GM19463 (cell line): Measurements from ENCODE around the gene TMEM242.
"Not testable (repeated sequence)": the region's sequence is repeated elsewhere in the genome, so short reads cannot be mapped to it uniquely, and the experiment has no call there.

Experiments used
- ATAC-seq: cut with Tn5 transposase; IDR thresholded peaks from one replicate; pipeline ENCODE4 v1.9.1; 2021; ENCODE audit warnings: mild to moderate bottlenecking, moderate library complexity; ENCODE audit not compliant: unreplicated experiment

The TMEM242 gene

DNA sequence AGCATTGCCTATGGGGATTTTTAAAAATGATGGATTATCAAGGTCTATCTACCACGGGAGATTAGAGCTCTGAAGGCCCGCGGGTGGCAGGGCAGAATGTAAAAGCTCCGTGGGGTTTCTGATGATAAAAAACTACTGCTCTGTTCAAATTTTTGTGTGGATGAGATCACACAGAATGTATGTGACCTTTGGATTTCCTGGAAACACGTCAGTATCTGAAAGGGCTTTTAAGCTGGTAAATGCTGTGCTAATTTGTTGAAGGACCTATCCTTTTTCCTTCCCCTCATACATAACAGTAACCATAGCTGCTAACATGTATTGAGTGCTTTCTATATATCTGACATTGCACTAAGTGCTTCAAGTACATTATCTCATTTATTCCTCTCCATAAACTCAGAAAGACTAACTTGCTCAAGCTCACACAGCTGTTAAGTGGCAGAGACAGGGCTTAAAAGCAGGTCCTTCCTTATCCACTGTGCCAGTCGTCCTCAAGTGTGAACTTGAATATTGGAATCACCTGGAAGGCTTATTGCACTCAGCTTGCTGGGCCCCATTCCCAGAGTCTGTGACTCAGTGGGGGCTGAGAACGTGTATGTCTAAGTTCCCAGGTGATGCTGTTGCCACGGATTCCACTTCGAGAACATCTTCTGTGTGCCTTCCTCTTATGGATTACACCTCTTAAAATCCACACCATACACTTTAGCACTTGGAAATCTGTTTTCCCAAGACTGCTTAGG lies 1.9 kb upstream of the TMEM242 start:
- no peak for ATAC-seq

DNA sequence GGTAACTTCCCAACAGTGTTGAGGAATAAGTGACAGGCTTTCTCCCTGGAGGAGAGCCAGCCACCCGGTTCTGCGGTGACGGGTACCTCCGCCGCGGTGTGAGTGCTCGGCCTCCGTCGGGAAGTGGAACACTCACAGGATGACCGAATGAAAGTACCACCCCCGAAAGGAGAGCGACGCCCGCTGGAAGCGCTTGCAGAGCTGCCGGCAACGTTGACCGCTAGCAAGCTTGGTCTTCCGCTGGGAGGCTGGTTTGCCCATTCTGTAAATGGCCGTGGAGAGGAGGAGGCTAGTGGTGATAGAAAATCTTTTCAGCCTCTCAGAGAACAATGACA lies 614 bp upstream of the TMEM242 start:
- peak; percentile 33 for ATAC-seq

DNA sequence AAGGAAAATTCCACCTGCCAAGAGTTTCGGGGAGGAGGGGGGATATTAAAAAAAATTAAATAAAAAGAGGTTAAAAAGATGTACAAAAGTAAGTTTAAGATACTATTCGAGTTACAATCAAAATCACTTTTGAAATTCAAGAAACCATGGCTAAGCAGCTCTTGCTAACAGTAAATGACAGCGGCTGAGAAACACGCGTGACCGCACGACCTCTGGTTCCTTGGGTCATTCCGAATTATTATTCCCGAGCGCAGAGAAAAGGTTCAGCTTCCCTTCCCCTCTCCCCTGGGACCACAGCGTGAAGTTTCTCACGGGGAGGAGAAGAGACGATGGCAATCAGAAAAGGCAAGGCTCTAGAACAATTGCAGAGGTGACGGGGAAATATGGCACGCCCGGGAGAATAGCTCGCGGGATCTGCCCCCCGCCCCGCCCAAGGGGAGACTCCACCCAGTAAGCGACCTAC lies 496 bp downstream of the TMEM242 start:
- ATAC-seq: peak; percentile 76

DNA sequence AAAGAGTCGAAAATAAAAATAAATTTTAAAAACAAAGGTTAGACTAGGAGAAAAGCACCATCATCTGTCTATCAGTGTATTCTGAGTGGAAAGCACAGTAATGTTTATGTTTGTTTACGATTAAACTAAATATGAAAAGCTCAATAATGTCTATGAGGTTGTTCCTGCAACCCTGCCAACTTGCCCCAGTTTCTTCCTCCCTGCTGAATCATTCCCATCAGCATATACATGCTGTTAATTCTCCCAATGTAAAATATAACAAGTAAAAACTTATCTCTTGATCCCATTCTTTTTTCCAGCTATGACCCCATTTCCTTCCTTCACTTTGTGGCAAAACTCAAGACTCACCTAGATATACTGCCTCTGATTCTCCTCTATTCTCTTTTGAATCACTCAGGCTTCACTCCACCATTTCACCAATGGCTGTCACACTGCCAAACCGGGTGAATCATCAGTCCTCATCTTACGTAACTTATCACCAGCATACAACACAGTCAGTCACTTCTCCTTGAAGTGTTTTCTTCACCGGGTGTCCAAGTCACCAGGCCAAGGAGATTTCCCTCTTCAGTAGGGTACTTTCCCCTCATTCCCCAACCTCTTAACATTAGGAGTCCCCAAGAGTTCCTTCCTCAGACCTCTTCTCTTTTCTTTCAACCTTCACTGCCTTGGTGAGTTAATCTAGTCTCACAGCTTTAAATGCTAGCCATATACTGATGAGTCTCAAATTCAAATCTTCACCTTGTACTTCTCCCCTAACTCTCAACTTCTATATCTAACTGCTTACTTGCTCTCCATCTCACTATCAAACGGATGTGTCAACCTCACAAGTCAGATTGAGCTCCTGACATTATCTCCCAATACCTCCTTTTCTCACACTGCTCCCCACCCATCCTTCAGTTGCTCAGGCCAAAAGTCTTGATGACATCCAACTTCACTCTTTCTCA lies 6.2 kb downstream of the TMEM242 start:
- ATAC-seq: no peak

DNA sequence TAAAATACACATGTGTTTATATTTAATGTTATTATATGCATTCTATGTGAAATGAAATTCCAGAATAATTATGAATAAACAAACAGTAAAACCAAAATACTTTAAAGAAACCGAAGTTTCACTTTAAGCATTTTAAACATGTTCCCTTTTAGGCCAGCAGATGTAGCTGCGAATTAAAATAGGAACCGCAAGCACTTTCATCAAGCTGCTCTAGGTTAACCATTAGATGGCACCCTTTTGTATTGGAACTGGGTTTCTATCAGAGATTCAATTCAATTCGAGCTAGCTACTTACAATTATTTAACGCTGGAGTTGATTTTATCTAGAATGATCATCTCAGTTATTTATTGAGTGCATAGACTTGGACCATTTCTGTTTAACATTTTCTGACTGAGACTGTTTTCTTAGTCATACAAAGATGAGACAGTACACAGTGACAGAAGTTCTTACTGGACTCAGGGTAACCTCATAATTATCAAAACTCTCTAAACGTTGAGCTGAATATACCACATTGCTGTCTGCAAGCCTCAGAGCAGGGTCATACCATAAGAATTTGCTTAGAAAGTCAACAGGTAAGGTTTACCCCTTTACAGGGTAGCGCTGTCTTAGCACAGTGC lies 8.5 kb downstream of the TMEM242 start:
- ATAC-seq: peak; percentile 77

DNA sequence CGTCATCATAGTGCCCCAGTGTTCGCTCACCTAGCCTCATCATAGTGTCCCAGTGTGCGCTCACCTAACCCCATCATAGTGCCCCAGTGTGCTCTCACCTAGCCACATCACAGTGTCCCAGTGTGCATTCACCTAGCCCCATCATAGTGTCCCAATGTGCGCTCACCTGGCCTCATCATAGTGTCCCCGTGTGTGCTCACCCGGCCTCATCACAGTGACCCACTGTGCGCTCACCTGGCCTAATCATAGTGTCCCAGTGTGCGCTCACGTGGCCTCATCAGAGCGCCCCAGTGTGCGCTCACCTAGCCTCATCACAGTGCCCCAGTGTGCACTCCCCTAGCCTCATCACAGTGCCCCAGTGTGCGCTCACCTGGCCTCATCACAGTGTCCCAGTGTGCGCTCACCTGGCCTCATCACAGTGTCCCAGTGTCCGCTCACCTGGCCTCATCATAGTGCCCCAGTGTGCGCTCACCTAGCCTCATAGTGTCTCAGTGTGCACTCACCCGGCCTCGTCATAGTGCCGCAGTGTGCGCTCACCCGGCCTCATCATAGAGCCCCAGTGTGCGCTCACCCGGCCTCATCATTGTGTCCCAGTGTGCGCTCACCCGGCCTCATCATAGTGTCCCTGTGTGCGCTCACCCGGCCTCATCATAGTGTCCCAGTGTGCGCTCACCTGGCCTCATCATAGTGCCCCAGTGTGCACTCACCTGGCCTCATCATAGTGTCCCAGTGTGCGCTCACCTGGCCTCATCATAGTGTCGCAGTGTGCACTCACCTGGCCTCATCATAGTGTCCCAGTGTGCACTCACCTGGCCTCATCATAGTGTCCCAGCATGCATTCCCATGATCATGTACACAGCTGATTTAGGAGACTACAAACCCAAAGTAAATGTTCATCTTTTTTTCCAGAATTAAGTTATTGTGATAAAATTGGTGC lies 9.5 kb downstream of the TMEM242 start:
- no peak for ATAC-seq

DNA sequence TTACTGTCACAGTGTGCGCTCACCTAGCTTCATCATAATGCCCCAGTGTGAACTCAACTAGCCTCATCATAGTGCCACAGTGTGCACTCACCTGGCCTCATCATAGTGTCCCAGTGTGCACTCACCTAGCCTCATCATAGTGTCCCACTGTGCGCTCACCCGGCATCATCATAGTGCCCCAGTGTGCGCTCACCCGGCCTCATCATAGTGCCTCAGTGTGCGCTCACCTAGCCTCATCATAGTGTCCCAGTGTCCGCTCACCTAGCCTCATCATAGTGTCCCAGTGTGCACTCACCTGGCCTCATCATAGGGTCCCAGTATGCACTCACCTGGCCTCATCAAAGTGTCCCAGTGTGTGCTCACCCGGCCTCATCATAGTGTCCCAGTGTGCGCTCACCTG lies 10.6 kb downstream of the TMEM242 start:
- no peak for ATAC-seq

DNA sequence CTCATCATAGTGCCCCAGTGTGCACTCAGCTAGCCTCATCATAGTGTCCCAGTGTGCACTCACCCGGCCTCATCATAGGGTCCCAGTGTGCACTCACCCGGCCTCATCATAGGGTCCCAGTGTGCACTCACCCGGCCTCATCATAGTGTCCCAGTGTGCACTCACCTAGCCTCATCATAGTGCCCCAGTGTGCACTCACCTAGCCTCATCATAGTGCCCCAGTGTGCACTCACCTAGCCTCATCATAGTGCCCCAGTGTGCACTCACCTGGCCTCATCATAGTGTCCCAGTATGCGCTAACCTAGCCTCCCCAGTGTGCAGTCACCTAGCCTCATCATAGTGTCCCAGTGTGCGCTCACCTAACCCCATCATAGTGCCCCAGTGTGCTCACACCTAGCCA lies 12.6 kb downstream of the TMEM242 start:
- not testable (repeated sequence) for ATAC-seq

DNA sequence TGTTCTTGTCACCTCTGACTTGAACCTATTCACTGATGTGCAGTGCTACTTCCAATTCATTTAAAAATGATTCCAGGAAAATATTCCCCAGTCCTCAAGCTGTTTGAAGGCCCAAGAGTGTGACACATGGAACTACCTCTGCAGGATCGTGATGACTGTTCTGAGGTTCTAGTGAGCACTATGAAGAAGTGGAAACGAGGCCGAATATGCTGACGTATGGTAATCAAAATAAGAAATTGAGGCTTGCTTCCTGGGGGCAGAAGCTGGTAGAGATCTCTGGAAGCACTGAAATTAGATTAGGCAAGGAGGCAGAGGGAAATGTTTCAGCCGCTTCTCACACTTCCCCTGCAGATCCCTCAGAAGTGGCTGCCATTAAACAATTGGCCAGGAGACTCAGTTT lies 15.7 kb downstream of the TMEM242 start:
- no peak for ATAC-seq

DNA sequence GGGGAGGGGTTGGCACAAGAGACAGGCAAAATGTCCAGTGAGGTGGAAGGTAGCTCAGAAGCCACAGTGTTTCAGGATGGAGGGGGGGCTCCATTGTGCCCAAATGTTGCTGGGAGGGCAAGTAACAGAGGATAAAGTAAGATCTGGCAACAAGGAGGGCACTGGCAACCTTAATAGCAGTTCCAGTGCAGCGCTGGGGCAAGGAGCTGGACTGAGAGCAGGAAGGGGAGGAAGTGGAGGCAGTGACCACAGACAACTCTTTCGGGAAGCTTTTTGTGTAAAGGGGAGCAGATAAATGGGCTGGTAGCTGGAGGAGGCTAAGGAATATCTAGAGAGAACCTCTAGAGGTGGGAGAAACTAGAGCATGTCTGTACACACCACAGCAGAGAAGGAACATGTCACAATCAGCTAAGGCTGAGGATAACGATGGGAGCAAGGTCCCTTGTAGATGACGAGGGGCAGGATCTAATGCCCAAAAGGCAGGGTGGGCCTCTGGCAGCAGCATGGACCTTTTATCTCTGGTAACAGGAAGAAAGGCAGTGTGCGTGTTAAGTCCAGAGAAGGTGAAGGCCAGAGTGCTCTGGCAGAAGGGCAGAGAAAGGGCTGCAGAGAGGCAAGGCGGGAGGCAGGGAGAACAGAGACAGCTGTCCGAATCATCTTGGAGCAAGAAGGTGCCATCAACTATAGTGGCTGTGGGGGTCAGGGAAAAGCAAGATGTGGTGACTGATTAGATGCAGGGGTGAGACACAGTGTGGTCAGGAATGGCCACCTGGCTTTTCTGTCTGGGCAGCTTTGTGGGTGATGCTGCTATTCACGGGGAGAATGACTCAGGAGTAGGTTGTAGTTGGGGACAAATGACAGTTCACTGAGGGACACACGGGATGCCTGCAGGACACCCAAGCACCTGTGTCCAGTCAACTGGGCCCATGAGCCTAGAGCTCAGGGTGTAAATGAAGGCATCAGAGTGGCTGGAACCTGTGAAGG lies 17.4 kb downstream of the TMEM242 start:
- ATAC-seq: no peak

DNA sequence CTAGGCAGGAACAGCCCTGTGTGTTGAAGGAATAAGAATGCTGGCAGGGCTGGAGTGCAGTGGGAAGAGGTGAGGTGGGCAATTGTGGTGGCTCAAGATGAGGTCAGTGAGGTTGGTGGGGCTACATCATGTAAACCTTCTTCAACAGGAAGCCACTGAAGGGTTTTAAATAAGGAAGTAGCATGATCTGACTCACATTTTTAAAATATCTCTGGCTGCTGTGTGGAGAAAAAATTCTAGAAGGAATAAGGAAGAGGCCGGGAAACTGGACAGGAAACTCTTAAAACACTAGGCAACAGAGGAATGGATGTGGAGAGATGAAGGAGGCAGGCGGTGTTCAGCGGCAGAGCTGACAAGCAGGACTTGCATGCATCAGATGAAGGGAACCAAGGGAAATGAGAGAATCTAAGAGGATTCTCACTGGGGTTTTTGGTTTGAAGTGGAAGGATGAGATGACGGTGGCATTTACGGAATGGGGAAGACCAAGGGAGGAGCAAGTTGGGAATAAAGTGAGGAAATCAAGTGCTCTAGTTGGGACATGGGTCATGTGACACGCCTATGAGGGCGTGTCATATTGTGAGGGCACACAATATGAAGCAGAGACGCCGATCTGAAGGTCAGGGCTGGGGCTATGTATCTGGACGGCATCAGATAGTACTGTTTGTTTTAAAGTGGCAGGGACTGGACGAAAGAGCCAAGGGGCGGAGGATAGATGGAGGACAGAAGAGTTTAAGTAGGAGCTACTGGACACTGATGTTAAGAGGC lies 18.2 kb downstream of the TMEM242 start:
- ATAC-seq: no peak

DNA sequence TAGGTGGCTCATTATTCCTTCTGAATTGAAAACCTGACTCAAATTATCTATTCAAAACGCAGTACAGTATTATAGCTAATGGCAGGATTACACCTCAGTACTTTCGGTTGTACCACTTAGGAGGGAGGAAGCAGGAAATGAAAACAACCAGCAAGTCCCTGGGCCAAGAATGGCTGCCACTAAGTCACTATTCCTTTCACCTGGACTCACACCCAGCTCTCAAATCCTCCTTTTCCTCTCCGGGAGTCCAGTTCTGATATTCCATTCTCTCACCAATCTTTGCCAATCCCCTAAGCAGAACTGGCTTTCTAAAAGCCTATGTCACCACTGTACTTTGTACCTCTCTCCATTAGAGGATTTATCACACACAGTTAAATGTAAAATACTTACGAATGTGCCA lies 20.6 kb downstream of the TMEM242 start:
- peak; percentile 73 for ATAC-seq

DNA sequence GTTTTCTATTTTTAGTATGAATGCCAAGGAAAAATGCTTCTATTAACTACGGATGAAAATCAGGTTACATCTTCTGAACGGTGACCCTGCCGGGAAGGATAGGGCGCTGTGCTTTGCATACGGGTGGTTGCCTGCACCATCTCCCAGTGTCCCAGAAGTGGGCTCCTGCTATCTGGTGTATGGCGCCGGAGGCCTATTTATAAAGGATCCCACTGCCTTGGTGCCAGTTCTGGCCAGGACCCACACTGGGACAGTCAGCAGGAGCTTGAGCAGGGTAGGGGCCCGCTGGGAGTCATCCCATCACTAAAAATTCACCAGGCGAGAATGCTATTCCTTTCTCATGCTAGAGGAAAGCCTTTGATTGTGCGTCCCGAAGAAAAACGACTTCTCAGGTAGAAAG lies 22.9 kb downstream of the TMEM242 start:
- ATAC-seq: no peak

DNA sequence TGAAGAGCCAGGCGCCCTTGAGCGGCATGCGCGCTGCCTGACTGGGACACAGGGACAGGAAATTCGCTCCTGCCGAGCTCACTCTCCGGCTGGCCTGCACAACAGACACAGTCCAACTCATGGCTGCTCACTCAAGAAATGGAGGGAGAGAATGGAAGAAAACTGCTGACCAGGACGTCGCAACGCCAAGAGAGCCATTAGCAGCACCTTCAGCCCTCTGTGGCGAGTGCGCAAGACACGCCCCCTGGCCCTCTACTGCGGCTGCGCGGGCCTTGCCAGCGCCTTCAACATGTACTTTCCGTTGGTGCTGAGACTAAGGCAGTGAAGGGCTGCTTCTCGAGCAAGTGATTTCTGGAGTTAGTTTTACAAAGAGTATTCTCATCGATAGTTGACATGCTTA lies 23.3 kb downstream of the TMEM242 start:
- ATAC-seq: no peak

DNA sequence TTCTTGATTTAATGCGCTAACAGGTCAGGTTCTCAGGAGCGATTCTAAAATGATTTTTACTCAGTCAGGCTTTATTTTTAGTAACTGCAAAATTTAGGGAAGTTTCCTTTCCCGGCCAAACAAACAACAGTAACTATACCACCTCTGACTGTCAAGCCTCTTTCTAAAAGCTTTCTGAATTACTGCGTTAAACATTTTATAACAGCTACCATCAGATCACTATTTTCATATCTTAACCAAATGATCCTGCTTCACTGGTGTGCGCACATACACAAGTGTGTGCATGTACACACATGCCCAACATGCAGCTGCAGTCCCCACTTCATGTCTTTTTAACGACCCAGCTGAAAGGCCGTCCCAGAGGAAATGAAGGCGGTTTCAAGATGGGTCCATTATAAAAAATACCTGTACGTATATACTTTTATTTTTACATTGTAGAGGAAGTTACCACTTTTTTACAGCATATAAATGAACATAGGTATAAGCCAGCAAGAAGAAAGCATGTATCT lies 25.0 kb downstream of the TMEM242 start:
- ATAC-seq: no peak

DNA sequence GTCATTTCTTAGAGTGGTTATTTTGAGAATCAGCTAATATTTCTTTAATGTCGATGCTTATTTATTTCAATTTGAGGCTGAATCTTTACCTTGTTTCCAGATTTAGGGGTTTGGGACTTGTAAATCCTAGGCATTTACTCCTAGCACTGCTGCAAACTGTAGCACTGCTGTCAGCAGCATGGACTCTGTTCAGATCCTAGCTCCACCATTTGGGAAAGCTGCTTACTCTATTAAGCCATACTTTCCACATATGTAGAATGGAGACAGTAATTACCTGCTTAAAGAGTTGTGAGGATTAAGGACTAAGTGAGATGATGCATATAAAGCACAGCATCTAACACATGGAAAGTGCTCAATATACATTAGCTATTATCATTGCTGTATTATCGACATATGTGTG lies 28.7 kb downstream of the TMEM242 start:
- no peak for ATAC-seq

DNA sequence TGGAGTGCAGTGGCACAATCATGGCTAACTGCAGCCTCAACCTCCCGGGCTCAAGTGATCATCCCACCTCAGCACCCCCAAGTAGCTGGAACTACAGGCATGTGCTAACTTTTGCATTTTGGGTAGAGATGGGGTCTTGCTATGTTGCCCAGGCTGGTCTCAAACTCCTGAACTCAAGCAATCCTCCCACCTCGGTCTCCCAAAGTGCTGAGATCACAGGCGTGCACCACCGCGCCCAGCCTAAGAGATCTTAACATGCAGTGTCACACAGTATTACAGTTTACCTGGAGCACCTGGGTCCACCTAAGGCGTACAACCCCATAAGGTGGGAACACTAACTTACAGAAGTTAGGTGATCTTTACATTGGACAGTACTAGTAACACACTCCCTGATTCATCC lies 29.5 kb downstream of the TMEM242 start:
- no peak for ATAC-seq

DNA sequence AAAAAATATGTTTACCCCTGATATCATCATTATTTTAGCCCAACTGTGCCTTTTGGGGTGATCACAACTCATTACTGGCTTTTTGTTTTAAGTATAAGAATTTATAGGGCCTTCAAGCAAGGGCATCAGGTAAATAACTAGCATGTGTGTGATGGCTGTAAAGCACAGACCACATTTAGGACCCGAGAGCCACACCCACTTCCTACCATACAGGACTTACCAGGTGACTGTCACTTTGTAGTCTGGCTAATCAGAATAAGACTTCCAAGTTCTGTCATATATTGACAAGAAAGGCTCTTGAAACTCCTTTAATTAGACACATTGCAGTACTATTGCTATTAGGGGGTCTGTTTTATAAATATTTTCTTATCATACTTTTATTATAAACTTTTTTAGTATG lies 31.1 kb downstream of the TMEM242 start:
- no peak for ATAC-seq

DNA sequence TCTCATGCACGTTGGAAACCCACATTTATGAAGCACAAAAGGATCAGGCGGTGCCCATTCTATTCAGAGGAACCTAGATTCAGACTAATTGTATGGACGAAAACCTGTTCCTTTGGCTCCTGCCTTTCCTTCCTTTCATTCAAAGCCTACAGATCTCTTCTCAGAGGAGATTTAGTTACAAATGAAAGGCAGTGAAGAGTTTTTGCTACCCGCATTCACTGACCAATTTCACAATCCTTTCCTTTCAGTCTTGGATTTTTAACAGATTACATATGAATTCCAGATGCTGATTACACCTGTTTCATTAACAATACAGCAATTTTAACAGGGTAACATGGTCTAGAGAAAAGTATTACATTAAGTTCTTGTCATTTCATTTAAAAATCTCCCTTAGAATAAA lies 32.0 kb downstream of the TMEM242 start:
- no peak for ATAC-seq
